NT2/D1 (cell line): ENCODE measurements around the gene CABP4.

Experiments
- SUZ12 ChIP-seq: IDR thresholded peaks from 2 replicates; pipeline ENCODE4 v1.6.1; 2011; ENCODE audit not compliant: insufficient read length, insufficient read depth; ENCODE audit errors: extremely low read depth
- YY1 ChIP-seq: IDR thresholded peaks from 2 replicates; pipeline ENCODE4 v1.6.1; 2011; ENCODE audit not compliant: insufficient read length, insufficient read depth
- ZNF274 ChIP-seq: IDR thresholded peaks from 2 replicates; pipeline ENCODE4 v1.6.1; 2011; ENCODE audit warnings: mild to moderate bottlenecking, low read depth, low read length

DNA sequence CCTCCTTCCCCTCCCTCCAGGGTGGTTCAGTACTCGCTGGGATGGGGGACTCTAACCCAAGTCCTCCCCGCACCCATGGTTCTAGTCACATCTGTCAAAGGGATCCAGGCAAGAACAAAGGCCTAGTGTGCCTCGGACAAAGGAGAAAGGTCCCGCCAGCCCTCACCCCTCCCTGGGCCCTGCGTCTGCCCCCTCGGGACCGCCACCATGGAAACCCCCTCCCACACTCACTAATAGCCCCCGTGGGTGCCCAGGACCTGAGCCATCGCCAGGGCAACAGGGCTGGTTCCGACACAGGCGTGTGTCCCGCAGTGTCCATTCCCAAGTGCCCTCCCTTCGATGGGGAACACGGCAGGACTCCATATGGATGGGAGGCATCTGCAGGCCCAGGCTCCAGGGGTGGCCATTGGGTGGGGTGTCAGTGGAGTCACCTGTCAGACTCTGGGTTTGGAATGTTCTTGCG is 44.8 kb upstream of the CABP4 start:
- TF ChIP-seq ZNF274 (no peak), SUZ12 (no peak), YY1 (no peak)
